OCI-LY3 (cell line): ENCODE data around the gene KCNH2.

Source experiments
- EZH2phosphoT487 ChIP-seq: fragments of 200-600 bp; shearing (Covaris generic); IDR thresholded peaks from 2 replicates; pipeline ENCODE4 v1.6.1; 2018; ENCODE audit warnings: antibody characterized with exemption, mixed run types, low read depth
- TF ChIP-seq, protein P1 (sequence below): fragments of 200-600, 300-600 bp; sonication (generic); IDR thresholded peaks from 2 replicates; pipeline ENCODE4 v1.5.1; 2014; ENCODE audit warnings: antibody characterized with exemption, low read length, low read depth

DNA sequence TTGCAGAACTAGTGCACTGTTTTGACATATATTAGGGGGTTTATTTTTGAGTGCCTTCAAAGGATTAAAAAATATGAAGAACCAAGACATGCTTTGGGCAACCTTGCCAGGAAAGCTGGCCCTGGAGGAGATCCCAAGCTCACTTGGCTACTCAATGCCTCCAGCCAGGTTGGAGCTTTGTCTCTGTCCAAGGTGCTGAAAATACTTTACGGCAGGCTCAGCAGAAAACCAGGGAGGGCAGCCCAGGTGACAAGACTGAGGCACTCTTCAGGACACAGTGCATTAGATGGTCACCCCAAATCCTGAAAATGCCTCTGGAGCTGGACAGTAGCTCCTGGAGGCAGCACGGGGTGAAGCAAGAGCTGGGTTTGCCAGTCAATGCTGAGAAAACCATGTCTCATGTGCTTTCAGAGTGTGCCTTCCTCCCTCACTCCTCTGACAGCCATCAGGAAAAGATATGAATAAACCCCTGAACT is 5.8 kb upstream of the KCNH2 start:
- TF ChIP-seq, protein P1, sequence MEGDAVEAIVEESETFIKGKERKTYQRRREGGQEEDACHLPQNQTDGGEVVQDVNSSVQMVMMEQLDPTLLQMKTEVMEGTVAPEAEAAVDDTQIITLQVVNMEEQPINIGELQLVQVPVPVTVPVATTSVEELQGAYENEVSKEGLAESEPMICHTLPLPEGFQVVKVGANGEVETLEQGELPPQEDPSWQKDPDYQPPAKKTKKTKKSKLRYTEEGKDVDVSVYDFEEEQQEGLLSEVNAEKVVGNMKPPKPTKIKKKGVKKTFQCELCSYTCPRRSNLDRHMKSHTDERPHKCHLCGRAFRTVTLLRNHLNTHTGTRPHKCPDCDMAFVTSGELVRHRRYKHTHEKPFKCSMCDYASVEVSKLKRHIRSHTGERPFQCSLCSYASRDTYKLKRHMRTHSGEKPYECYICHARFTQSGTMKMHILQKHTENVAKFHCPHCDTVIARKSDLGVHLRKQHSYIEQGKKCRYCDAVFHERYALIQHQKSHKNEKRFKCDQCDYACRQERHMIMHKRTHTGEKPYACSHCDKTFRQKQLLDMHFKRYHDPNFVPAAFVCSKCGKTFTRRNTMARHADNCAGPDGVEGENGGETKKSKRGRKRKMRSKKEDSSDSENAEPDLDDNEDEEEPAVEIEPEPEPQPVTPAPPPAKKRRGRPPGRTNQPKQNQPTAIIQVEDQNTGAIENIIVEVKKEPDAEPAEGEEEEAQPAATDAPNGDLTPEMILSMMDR, result no peak
- TF ChIP-seq EZH2phosphoT487, result no peak
